Stimulated activated naive CD8-positive, alpha-beta T cell treated with anti-CD3 and anti-CD28 coated beads, Interleukin-15, amount 100 ng/mL, for 72 hours (primary cell): ENCODE results near the gene DGKZ.

Experiments used
- ATAC-seq: fragments of 150-1000 bp; cut with Tn5 transposase; 2 replicates; pipeline ENCODE4 v1.10.0; 2021; ENCODE audit warnings: mild to moderate bottlenecking, moderate library complexity
- DNase-seq, 2 donors: peaks; one replicate each; pipeline ENCODE4 v3.0.0; 2021 to 2022
- H3K27ac Mint-ChIP-seq, 2 donors: one replicate each; pipeline ENCODE4 v1.8.0; 2022; ENCODE audit warnings: mild to moderate bottlenecking in 2 of 2, mixed read lengths in 2 of 2, moderate library complexity in 2 of 2
- H3K27me3 Mint-ChIP-seq: one replicate; pipeline ENCODE4 v1.8.0; 2022; ENCODE audit warnings: mixed read lengths
- H3K4me1 Mint-ChIP-seq: one replicate; pipeline ENCODE4 v1.8.0; 2022; ENCODE audit warnings: mild to moderate bottlenecking, mixed read lengths
- H3K4me3 Mint-ChIP-seq, 2 donors: one replicate each; pipeline ENCODE4 v1.8.0; 2022; ENCODE audit warnings: mild to moderate bottlenecking in 2 of 2, mixed read lengths in 2 of 2, moderate library complexity in 1 of 2
- H3K9me3 Mint-ChIP-seq, 2 donors: one replicate each; pipeline ENCODE4 v1.8.0; 2022; ENCODE audit warnings: mixed read lengths in 2 of 2

Gene DGKZ

DNA sequence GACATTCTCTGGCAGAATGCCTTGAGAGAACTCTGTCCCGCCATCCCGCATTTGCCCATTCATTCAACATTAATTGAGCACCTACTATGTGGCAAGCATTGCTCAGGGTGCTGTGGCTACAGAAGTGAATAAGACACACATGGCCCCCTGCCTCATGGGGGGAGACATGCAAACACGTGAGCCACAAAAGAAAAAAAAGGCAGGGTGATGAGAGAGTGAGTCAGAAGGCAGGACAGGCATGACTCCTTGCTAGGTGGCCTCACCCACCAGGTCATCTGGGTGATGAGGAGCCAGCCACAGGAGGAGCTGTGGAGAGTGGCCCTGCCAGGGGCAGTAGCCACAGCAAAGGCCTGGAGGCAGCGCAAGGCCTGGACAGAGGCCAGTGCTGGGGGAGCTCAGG is 39.4 kb downstream of the DGKZ start:
- H3K27me3 Mint-ChIP-seq: peaks cover 80% of the 10 kb centered on the region
- ATAC-seq: no peak

GRCh38 chr11:46387456-46387855 is 40.2 kb downstream of the DGKZ start:
- H3K9me3 Mint-ChIP-seq: no peaks in the 10 kb centered on the region
- H3K27ac Mint-ChIP-seq: no peak overlapping the region
- no peak overlapping the region for H3K4me3 Mint-ChIP-seq
- peaks cover 55% of the 10 kb centered on the region for H3K4me1 Mint-ChIP-seq
- ATAC-seq: no peak
- DNase-seq: no peak
- peaks cover 75% of the 10 kb centered on the region for H3K27me3 Mint-ChIP-seq

More for the DNA sequence above, 39.4 kb downstream of the DGKZ start:
- peaks cover 61% of the 10 kb centered on the region for H3K4me1 Mint-ChIP-seq
- no peaks in the 10 kb centered on the region for H3K9me3 Mint-ChIP-seq
- no peak for DNase-seq
- H3K4me3 Mint-ChIP-seq: no peak overlapping the region
- no peak overlapping the region for H3K27ac Mint-ChIP-seq

DNA sequence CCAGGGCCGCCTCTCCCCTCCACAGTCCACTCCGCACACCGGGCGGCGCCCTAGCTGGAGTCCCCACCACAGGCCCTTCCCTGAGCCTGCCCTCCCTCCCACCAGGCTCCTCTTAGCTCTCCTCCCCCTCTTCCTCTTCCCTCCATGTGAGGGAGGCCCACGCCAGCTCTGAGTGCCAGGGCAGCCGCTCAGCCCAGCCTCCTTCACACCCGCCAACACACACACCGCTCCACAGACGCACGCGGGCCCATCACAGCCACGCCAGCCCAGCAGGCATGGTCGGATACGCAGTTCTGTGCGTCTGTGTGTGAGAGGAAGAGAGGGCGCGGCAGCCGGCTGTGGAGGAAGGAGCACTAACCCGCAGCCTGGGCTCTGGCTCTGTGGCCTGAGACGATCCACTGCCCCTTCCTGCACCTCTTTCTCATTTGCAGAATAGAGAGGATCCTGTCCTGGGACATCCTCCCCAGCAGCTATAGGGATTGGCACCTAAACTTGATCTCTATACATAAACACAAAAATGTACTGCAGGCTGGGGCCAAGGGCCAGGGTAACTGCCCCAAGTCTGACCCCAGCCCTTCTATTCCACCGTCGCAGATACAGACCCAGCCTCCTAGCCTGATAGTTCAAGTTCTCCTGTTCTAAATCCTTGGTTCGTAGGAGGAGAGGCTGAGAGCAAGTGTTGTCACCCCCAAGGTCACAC is 40.8 kb downstream of the DGKZ start:
- H3K27ac Mint-ChIP-seq: no peak overlapping the region
- no peak for DNase-seq
- H3K4me3 Mint-ChIP-seq: peak overlapping the region in 1 of 2 donors; percentile 48
- ATAC-seq: peak; percentile 4
- no peaks in the 10 kb centered on the region for H3K9me3 Mint-ChIP-seq
- H3K4me1 Mint-ChIP-seq: peaks cover 61% of the 10 kb centered on the region
- H3K27me3 Mint-ChIP-seq: peaks cover 79% of the 10 kb centered on the region

GRCh38 chr11:46388619-46389449 is 41.6 kb downstream of the DGKZ start:
- no peak for ATAC-seq
- Mint-ChIP-seq H3K9me3 (no peaks in the 10 kb centered on the region), H3K27me3 (peaks cover 87% of the 10 kb centered on the region), H3K27ac (no peak overlapping the region), H3K4me1 (peaks cover 62% of the 10 kb centered on the region), H3K4me3 (peak overlapping the region; percentile 61 to 76)
- DNase-seq: no peak

- Mint-ChIP-seq H3K9me3 (no peaks in the 10 kb centered on the region), H3K27me3 (peaks cover 88% of the 10 kb centered on the region), H3K4me1 (peaks cover 60% of the 10 kb centered on the region), H3K4me3 (peak overlapping the region; percentile 61 to 76), H3K27ac (no peak overlapping the region)
- peak; percentile 64 for ATAC-seq
- peak; percentile 54 to 66 for DNase-seq
Observed at GRCh38 chr11:46389450-46390330, 42.4 kb downstream of the DGKZ start.

GRCh38 chr11:46390331-46391171 is 43.3 kb downstream of the DGKZ start:
- H3K4me3 Mint-ChIP-seq: peak overlapping the region; percentile 64 to 76
- DNase-seq (no peak), ATAC-seq (no peak)
- H3K4me1 Mint-ChIP-seq: peaks cover 60% of the 10 kb centered on the region
- H3K27ac Mint-ChIP-seq: peak overlapping the region in 1 of 2 donors; percentile 86
- no peaks in the 10 kb centered on the region for H3K9me3 Mint-ChIP-seq
- H3K27me3 Mint-ChIP-seq: peaks cover 80% of the 10 kb centered on the region

DNA sequence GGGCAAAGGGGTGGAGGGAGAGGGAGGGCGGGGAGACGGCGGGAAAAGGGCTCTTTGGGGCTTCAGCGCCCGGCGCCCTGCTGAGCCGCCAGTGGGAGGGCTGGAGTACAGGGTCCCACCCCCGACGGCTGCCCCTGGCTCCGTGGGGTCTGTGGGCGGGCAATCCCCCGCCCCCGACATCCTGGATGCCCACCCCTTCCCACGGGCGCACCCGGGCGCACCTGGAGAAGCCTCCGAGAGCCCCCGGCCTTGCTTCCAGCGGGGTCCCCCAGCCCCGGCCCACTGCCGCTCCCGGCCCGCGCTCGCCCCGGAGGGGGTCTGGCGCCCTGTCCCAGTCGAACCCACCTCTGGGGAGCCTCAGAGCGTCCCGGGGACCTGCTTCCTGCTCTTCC is 43.9 kb downstream of the DGKZ start:
- peaks cover 73% of the 10 kb centered on the region for H3K27me3 Mint-ChIP-seq
- peak overlapping the region; percentile 64 to 76 for H3K4me3 Mint-ChIP-seq
- H3K4me1 Mint-ChIP-seq: peaks cover 58% of the 10 kb centered on the region
- H3K9me3 Mint-ChIP-seq: no peaks in the 10 kb centered on the region
- DNase-seq (no peak), ATAC-seq (no peak)
- no peak overlapping the region for H3K27ac Mint-ChIP-seq

- Mint-ChIP-seq H3K9me3 (no peaks in the 10 kb centered on the region), H3K27ac (peak within 1 kb of the TSS in 1 of 2 donors; percentile 86), H3K4me1 (peaks cover 52% of the 10 kb centered on the region), H3K27me3 (peaks cover 67% of the 10 kb centered on the region), H3K4me3 (peak within 1 kb of the TSS; percentile 79 to 94)
- peak; percentile 17 for ATAC-seq
- DNase-seq: no peak
Observed at GRCh38 chr11:46391578-46392420, 44.5 kb downstream of the DGKZ start, which contains the start of gene CHRM4. Gene CHRM4 (minus strand): TSS chr11:46391776. CDS start chr11:46386557, 5,219 bp downstream.

DNA sequence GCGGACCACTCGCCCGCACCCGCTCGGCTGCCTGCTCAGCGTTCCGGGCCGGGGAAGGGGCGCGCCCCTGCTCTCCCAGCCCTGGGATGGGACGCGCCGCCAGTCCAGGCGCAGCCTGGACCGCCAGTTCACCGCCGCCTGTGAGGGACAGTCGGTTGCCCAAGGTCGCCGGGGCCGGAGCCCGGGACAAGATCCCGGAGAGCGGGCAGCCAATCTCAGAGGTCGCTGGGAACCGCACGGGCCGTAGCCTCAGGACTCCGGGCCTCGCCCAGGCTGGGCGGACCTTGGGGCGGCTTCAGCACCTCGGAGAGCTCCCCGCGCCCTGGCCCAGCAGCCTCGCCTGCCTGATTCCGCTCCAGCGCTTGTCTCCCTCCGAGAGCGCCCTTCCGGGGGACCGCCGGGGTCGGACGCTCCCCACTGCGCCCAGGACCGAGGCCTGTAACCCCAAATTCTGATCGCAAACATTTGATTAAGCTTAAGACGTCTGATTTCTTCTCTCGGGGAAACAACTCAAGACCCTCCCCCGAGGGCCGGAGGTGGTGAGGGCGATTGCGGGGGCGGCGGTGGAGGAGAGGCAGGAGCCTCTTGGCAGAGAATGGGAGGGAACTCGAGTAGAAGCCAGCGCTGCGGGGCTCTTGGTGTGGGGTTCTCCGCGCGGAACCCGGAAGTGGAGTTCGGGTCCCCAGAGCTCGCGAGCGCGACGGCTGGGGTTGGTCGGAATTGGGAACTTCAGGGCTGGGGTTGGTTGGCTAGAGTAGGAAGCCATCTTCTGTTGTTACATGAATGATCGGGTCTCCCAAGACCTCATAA is 45.4 kb downstream of the DGKZ start:
- Mint-ChIP-seq H3K27ac (peak overlapping the region in 1 of 2 donors; percentile 72), H3K4me3 (peak overlapping the region; percentile 79 to 94), H3K9me3 (no peaks in the 10 kb centered on the region), H3K4me1 (peaks cover 44% of the 10 kb centered on the region), H3K27me3 (peaks cover 59% of the 10 kb centered on the region)
- DNase-seq (peak; percentile 81 to 84), ATAC-seq (peak; percentile 76)

GRCh38 chr11:46393231-46393616 is 46.0 kb downstream of the DGKZ start:
- Mint-ChIP-seq H3K4me3 (peak overlapping the region; percentile 79 to 94), H3K9me3 (no peaks in the 10 kb centered on the region), H3K27ac (peak overlapping the region in 1 of 2 donors; percentile 72), H3K4me1 (peaks cover 38% of the 10 kb centered on the region), H3K27me3 (peaks cover 53% of the 10 kb centered on the region)
- no peak for ATAC-seq
- DNase-seq: no peak

GRCh38 chr11:46393759-46394158 is 46.5 kb downstream of the DGKZ start:
- H3K27me3 Mint-ChIP-seq: peaks cover 47% of the 10 kb centered on the region
- no peak overlapping the region for H3K4me3 Mint-ChIP-seq
- H3K27ac Mint-ChIP-seq: peak overlapping the region in 1 of 2 donors; percentile 34
- peaks cover 33% of the 10 kb centered on the region for H3K4me1 Mint-ChIP-seq
- no peak for ATAC-seq
- no peaks in the 10 kb centered on the region for H3K9me3 Mint-ChIP-seq
- DNase-seq: no peak

- ATAC-seq: no peak
- Mint-ChIP-seq H3K9me3 (no peaks in the 10 kb centered on the region), H3K27ac (no peak overlapping the region), H3K4me3 (no peak overlapping the region), H3K27me3 (peaks cover 21% of the 10 kb centered on the region), H3K4me1 (peaks cover 11% of the 10 kb centered on the region)
- DNase-seq: no peak
Observed at GRCh38 chr11:46397526-46397925, 50.3 kb downstream of the DGKZ start.
